K562 (cell line): ENCODE measurements around the gene SRGAP2B. TPM values are rescaled to one million over a fixed set of nuclear protein-coding genes. Genes with fewer than 3 reads are reported as not detected.
A peak's percentile ranks its signal among the peaks of the same experiment; 100 is the strongest.
"Not testable (repeated sequence)": the region's sequence is repeated elsewhere in the genome, so short reads cannot be mapped to it uniquely, and the experiment has no call there.

Experiments used
- ATAC-seq: fragments of 200-7000 bp; cut with Tn5 transposase; 3 replicates; pipeline ENCODE4 v1.9.1; 2020; ENCODE audit warnings: moderate library complexity
- Bru-seq: library from RNA; stranded (reverse); fragments of 400-500 nt; gene quantifications from one replicate; lab custom pipeline; 2021; lab: Mats Ljungman, UMichigan
- BruChase-seq, 2 experiments: library from RNA; stranded (reverse); fragments of 400-500 nt; gene quantifications; one replicate each; lab custom pipeline; 2021; lab: Mats Ljungman, UMichigan
- BruUV-seq: library from RNA; stranded (reverse); fragments of 400-500 nt; replicated peaks from 2 replicates; lab custom pipeline; 2021; lab: Mats Ljungman, UMichigan
- CTCF ChIA-PET: fragments of 300-600 bp; formaldehyde crosslinking; extraction: SDS; loops from one replicate; lab custom pipeline; 2021; ENCODE audit warnings: low intra/inter-chr PET ratio; lab: Yijun Ruan, JAX
- POLR2A ChIA-PET: fragments of 300-600, 350-650 bp; sonication (Branson Sonifier 250); formaldehyde crosslinking; extraction: SDS; loops from one replicate; lab custom pipeline; 2021; ENCODE audit warnings: antibody characterized with exemption, inconsistent platforms; lab: Yijun Ruan, JAX
- DNase-seq, 4 experiments: peaks; one replicate each; pipeline versions ENCODE4 v3.0.0 to v3.0.0-alpha.2; 2011 to 2018; ENCODE audit warnings: low spot score in 3 of 4, mixed read lengths in 3 of 4; ENCODE audit errors: extremely low read depth in 1 of 4
- FAIRE-seq: peaks from 2 replicates; lab custom pipeline; 2011; peaks lifted over from hg19 to GRCh38; lab: Jason Lieb, UNC
- H2AFZ ChIP-seq: 2 replicates; pipeline ENCODE4 v1.6.0; 2011; ENCODE audit warnings: low read depth, low read length, control low read depth, inconsistent platforms
- H3K27ac ChIP-seq: fragments of 200-600 bp; 3 replicates; pipeline ENCODE4 v1.8.0; 2011; ENCODE audit warnings: low read depth, mild to moderate bottlenecking, control low read depth, inconsistent platforms, low read length, moderate library complexity, mixed read lengths; ENCODE audit errors: extremely low read depth
- H3K27me3 ChIP-seq, 2 experiments: fragments of 300-600 bp in 1 of 2; 2 replicates in 1 of 2; 3 replicates in 1 of 2; pipeline versions ENCODE4 v1.6.0 to v1.8.0; 2011; ENCODE audit warnings: inconsistent platforms in 2 of 2, low read length in 2 of 2, mild to moderate bottlenecking in 1 of 2, mixed read lengths in 1 of 2, moderate library complexity in 1 of 2; ENCODE audit not compliant: control insufficient read depth in 2 of 2, insufficient read depth in 2 of 2
- H3K36me3 ChIP-seq: fragments of 300-600 bp; 3 replicates; pipeline ENCODE4 v1.8.0; 2011; ENCODE audit warnings: mild to moderate bottlenecking, low read length, inconsistent platforms; ENCODE audit not compliant: control insufficient read depth, insufficient read depth
- H3K4me1 ChIP-seq, 2 experiments: fragments of 200-600 bp in 1 of 2; replicated peaks in 1 of 2; 2 replicates in 1 of 2; 3 replicates in 1 of 2; pipeline versions ENCODE4 v1.5.1 to v1.8.0; 2011; ENCODE audit warnings: inconsistent platforms in 2 of 2, low read length in 2 of 2, mild to moderate bottlenecking in 1 of 2, mixed read lengths in 1 of 2, moderate library complexity in 1 of 2; ENCODE audit not compliant: control insufficient read depth in 2 of 2, insufficient read depth in 2 of 2
- H3K4me2 ChIP-seq: 2 replicates; pipeline ENCODE4 v1.6.1; 2011; ENCODE audit warnings: low read length, control low read depth, inconsistent platforms, mixed read lengths; ENCODE audit not compliant: insufficient read depth
- H3K4me3 ChIP-seq: fragments of 200-600 bp; sonication (generic), shearing (Covaris generic); 2 replicates; pipeline ENCODE4 v1.5.1; 2016; ENCODE audit warnings: control low read depth, inconsistent platforms
- H3K79me2 ChIP-seq: fragments of 200-600 bp; 3 replicates; pipeline ENCODE4 v1.8.0; 2011; ENCODE audit warnings: low read length, inconsistent platforms; ENCODE audit not compliant: control insufficient read depth, insufficient read depth
- H3K9ac ChIP-seq, 2 experiments: 2 replicates each; pipeline versions ENCODE4 v1.6.0 to v1.6.1; 2011; ENCODE audit warnings: low read depth in 2 of 2, low read length in 2 of 2, control low read depth in 1 of 2, inconsistent platforms in 1 of 2, mild to moderate bottlenecking in 1 of 2, mixed read lengths in 1 of 2; ENCODE audit not compliant: insufficient read depth in 1 of 2
- H3K9me1 ChIP-seq: one replicate; pipeline ENCODE4 v1.6.0; 2011; ENCODE audit warnings: inconsistent platforms, mild to moderate bottlenecking, low read length, moderate library complexity; ENCODE audit not compliant: control insufficient read depth, insufficient read depth
- H3K9me3 ChIP-seq: replicated peaks from 2 replicates; pipeline ENCODE4 v1.5.1; 2011; ENCODE audit warnings: low read depth, low read length, inconsistent platforms; ENCODE audit not compliant: control insufficient read depth, insufficient read depth
- H4K20me1 ChIP-seq: replicated peaks from 2 replicates; pipeline ENCODE4 v1.6.1; 2011; ENCODE audit warnings: low read length, inconsistent platforms, mixed read lengths; ENCODE audit not compliant: control insufficient read depth, insufficient read depth
- WGBS: fragments of 100-300 bp; shearing (Covaris generic); methylation state at CpG from one replicate; pipeline ENCODE4 v1.1.6; 2016; ENCODE audit warnings: low coverage, mixed read lengths; ENCODE audit not compliant: insufficient coverage; ENCODE audit errors: missing lambda C conversion rate; 5-methylcytosine and 5-hydroxymethylcytosine counted together
- in situ Hi-C: fragments of 300-500 bp; cut with MboI; formaldehyde crosslinking; loops from 4 replicates; pipeline ENCODE4 v1.15.0; 2018; ENCODE audit warnings: inconsistent platforms, mixed read lengths
- intact Hi-C: fragments of 100-400 bp; cut with micrococcal nuclease; formaldehyde crosslinking; loops from 2 replicates; pipeline ENCODE4 v1.14.2; 2022
- long read RNA-seq, 3 experiments: library from polyadenylated mRNA in 2 of 3; library from RNA in 1 of 3; unstranded in 2 of 3; stranded (forward) in 1 of 3; transcript quantifications; one replicate each; pipeline ENCODE4 v2.0.0, GENCODE V29; 2019 to 2022
- polyA minus RNA-seq, 3 experiments: library from RNA; depleted of rRNA, polyadenylated mRNA; stranded (reverse); fragments of >200 nt; gene quantifications; 2 replicates each; pipeline ENCODE4 v1.2.3, GENCODE V29; 2011
- polyA plus RNA-seq, 8 experiments: library from polyadenylated mRNA; depleted of rRNA in 4 of 8; stranded (reverse) in 5 of 8; unstranded in 3 of 8; fragments of >200 nt; fragmentation: Nextera tagmentation in 2 of 8; fragmentation: Illumina TruSeq in 1 of 8; extraction: Ambion mirVana in 2 of 8; extraction: Trizol in 1 of 8; gene quantifications; 2 replicates each; pipeline versions ENCODE4 v1.2.1 to v1.2.3, GENCODE V29; 2011 to 2014; ENCODE audit warnings: inconsistent platforms in 1 of 8, missing spikeins in 1 of 8
- total RNA-seq, 7 experiments: library from RNA; depleted of rRNA in 6 of 7; stranded (reverse); fragments of >200 nt in 6 of 7; fragmentation: Illumina TruSeq in 2 of 7; extraction: Trizol in 2 of 7; gene quantifications; 2 replicates each; pipeline versions ENCODE4 v1.2.1 to v1.2.3, GENCODE V29; 2011 to 2021; ENCODE audit warnings: low replicate concordance in 1 of 7

SRGAP2B gene
- total RNA-seq (2011; cell fraction: chromatin; rRNA removed; ENCODE audit: low replicate concordance) = 14.0 and 15.7 TPM in 2 replicates
- total RNA-seq (2011; cell fraction: nucleolus; rRNA removed) = 10.8 and 12.5 TPM in 2 replicates
- 8.0 and 12.3 TPM in 2 replicates for total RNA-seq (2011; cell fraction: nucleoplasm; rRNA removed)
- total RNA-seq (2014; rRNA removed) = 4.0 and 5.2 TPM in 2 replicates
- 3.6 and 4.6 TPM in 2 replicates for total RNA-seq (2014; rRNA removed; fragmentation: Illumina TruSeq; extraction: Trizol)
- total RNA-seq (2015; rRNA removed; fragmentation: Illumina TruSeq; extraction: Trizol) = 3.2 and 3.9 TPM in 2 replicates
- 16.3 and 17.6 TPM in 2 replicates for total RNA-seq (2021)
- polyA plus RNA-seq (2011; rRNA removed) = 4.0 and 6.8 TPM in 2 replicates
- polyA plus RNA-seq (2011; cell fraction: cytosol; rRNA removed) = 2.8 and 4.3 TPM in 2 replicates
- polyA plus RNA-seq (2011; cell fraction: nucleus; rRNA removed) = 4.6 and 10.0 TPM in 2 replicates
- 4.6 and 6.1 TPM in 2 replicates for polyA plus RNA-seq (2012)
- polyA plus RNA-seq (2014; fragmentation: Illumina TruSeq; extraction: Trizol) = 3.2 and 4.6 TPM in 2 replicates
- polyA plus RNA-seq (2014; fragmentation: Nextera tagmentation; extraction: Ambion mirVana) = 1 to 10 TPM; 4.3 to 5.4 TPM
- polyA plus RNA-seq (2014; rRNA removed) = 2.5 and 2.8 TPM in 2 replicates
- 9.4 and 10.9 TPM in 2 replicates for polyA minus RNA-seq (2011; rRNA and poly(A)+ RNA removed)
- polyA minus RNA-seq (2011; cell fraction: cytosol; rRNA and poly(A)+ RNA removed) = 5.2 and 13.7 TPM in 2 replicates
- polyA minus RNA-seq (2011; cell fraction: nucleus; rRNA and poly(A)+ RNA removed) = 10.2 and 14.6 TPM in 2 replicates
- Bru-seq, nascent RNA = percentile 59 among the genes with signal in this experiment
- percentile 58 among the genes with signal in this experiment for BruChase-seq, experiment 1, labeled RNA remaining after a 2-hour chase
- BruChase-seq, experiment 2, labeled RNA remaining after a 6-hour chase = percentile 57 among the genes with signal in this experiment
- long read RNA-seq, experiment 1, partial matches to known transcripts = 6 of 13 reads
- long read RNA-seq, experiment 1, other reads (novel, unspliced or antisense) = 6 of 13 reads
- long read RNA-seq, experiment 2 = 0 reads
- long read RNA-seq, experiment 3, partial matches to known transcripts = 1 of 2 reads
- long read RNA-seq, experiment 3, other reads (novel, unspliced or antisense) = 1 of 2 reads

DNA sequence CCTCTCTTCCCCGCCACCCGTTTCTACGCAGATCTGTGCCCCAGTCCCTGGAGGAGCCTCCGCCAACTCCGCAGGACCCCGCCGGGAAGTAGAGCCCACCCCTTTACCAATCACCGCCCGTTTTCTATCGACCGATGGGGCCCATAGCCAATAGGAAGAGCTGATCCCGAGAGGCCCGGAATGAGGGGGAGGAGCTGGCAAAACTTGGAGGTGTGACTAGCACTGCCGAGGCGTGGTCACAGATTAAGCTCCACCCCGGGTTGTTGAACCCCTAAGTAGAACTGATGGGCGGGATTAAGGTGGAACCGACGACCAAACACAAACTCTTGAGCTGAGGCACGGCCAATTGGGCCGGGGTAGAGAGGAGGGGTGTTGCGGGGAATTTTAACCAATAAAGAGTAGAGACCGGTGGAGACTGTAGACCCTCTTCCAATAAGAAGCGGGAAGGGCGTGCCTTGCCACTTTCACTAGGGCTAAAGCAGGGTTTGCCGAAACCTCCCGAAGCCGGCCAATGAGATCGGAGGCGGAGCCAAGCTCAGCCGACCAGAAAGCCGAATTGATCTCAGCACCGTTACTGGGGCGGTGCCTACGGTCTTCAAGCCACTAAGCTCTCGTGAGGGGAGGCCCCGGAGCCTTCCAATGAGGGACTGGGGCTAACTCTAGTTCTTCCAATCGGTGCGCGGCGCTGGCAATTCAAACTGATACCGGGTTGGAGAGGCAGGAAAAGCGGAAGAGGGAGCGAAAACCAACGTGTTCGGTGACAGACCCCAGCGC, at the start of gene SRGAP2B, which contains the start of gene FAM72D:
Gene SRGAP2B (minus strand): TSS at position 45 of the 774 bp plus-strand sequence. CDS start 2,427 bp downstream, outside the sequence.
Gene FAM72D (plus strand): TSS at position 691 of the 774 bp plus-strand sequence. CDS start 874 bp downstream, outside the sequence.
- POLR2A ChIA-PET, H4K20me1 ChIP-seq, H3K9me1 ChIP-seq, H3K27ac ChIP-seq, BruUV-seq, in situ Hi-C loops, DNase-seq, CTCF ChIA-PET, H3K4me2 ChIP-seq, H2AFZ ChIP-seq, H3K36me3 ChIP-seq, intact Hi-C loops, H3K4me1 ChIP-seq, H3K9me3 ChIP-seq, H3K27me3 ChIP-seq, H3K79me2 ChIP-seq: not testable (repeated sequence)
- Histone ChIP-seq H3K4me3 (peak within 1 kb of the TSS; percentile 27; the same call in 1 of the 2 replicates), H3K9ac (peak within 1 kb of the TSS in 1 of 2 experiments; percentile 54; a peak in 1 of 4 replicates)
- ATAC-seq (peak; percentile 88), FAIRE-seq (peak; percentile 88)
- WGBS = no CpG with 5 or more reads among the region's 47 CpGs

- H3K27me3 ChIP-seq, H3K36me3 ChIP-seq, H3K4me2 ChIP-seq, H3K27ac ChIP-seq, ATAC-seq, DNase-seq, H3K79me2 ChIP-seq, intact Hi-C loops, H3K9me3 ChIP-seq, H3K4me3 ChIP-seq, H3K9ac ChIP-seq, BruUV-seq, H3K4me1 ChIP-seq, FAIRE-seq, CTCF ChIA-PET, H4K20me1 ChIP-seq, POLR2A ChIA-PET, H3K9me1 ChIP-seq, in situ Hi-C loops, H2AFZ ChIP-seq: not testable (repeated sequence)
- WGBS = no CpG with 5 or more reads among the region's 3 CpGs
Observed at GRCh38 chr1:145144264-145144913, 49.3 kb upstream of the SRGAP2B start.

- FAIRE-seq, H3K4me1 ChIP-seq, H3K27me3 ChIP-seq, H3K9me1 ChIP-seq, H3K27ac ChIP-seq, in situ Hi-C loops, H4K20me1 ChIP-seq, H2AFZ ChIP-seq, H3K79me2 ChIP-seq, H3K4me2 ChIP-seq, H3K4me3 ChIP-seq, POLR2A ChIA-PET, H3K9me3 ChIP-seq, DNase-seq, H3K9ac ChIP-seq, H3K36me3 ChIP-seq, BruUV-seq, CTCF ChIA-PET, ATAC-seq, intact Hi-C loops: not testable (repeated sequence)
- WGBS = no CpG with 5 or more reads among the region's 2 CpGs
Observed at GRCh38 chr1:145140549-145140948, 45.4 kb upstream of the SRGAP2B start.
